NK-92 (cell line): Measurements from ENCODE around the gene AHCYL2.
"Not testable (repeated sequence)": the region's sequence is repeated elsewhere in the genome, so short reads cannot be mapped to it uniquely, and the experiment has no call there.

ENCODE experiments used
- DNase-seq: peaks from one replicate; lab custom pipeline; 2025; ENCODE audit not compliant: unreplicated experiment; lab: John Stamatoyannopoulos, UW

AHCYL2 gene

DNA sequence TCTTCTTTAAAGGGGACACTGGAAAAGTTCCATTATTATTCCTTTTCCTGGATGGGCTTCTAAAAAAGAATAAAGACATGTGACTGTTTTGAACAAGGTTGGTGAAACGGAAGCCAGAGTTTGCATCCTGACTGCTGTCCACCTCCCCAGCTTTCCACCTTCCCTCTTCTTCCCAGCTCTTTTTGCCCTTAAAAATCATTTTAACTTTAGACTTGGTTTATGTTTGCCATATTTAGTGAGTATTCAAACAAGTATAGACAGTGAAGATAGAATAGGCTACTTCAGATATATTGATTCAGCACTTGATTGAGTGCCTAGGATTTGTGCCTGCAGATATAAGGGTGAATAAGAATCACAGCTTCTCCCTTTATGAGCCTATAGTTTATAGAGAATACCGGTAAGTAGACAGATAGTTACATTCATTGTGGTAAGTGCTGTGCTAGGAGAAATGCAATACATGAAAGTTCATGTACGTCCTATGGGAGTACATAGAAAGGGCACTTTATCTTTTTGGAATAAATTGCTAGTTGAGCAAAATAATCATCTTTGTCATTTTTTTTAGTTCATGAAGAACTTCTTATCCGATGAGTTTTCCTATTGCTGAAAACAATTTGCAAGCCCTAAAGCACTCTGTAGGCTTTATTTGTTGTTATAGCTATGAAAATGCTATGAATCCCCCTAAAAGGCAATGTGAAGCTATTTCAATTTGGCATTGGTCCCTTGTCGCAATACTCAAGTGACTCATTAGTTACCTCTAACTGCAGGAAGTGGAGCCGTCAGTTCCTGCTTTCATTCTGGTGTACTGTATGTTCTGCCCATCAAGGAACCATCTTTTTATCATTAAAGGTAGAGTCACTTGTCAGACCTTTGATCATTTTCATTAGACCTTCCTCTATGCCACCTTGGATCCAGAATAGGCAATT is 152.2 kb downstream of the AHCYL2 start:
- no peak for DNase-seq

DNA sequence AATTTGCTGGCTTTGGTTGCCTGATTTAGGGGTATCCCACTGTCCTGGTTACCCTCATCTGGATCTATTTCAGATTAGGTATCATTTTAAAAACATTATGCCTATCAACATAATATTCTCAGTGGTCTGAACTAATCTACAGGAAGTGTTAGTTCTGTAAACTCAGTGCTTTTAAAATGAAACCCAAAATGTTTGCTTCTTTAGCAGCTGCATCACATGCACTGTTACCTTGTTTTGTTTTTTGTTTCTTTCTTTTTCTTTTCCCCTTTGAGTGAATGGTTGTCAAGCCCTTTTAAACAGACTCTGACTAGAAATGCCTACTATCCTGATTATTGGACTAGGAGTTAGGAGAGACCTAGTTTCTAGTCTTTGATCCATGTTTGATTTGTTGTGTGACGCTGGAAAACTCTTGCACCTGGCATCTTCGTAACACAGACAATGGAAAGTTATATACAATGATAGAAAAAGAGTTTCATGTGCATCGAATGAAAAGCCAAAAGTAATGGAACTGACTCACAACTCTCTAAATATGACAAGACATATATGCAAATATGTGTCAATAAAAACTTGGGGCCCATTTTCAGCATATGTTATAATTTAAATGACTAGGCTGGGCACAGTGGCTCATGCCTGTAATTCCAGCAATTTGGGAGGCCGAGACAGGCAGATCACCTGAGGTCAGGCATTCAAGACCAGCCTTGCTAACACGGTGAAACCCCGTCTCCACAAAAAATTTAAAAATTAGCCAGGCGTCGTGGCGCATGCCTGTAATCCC is 157.1 kb downstream of the AHCYL2 start:
- DNase-seq: no peak

DNA sequence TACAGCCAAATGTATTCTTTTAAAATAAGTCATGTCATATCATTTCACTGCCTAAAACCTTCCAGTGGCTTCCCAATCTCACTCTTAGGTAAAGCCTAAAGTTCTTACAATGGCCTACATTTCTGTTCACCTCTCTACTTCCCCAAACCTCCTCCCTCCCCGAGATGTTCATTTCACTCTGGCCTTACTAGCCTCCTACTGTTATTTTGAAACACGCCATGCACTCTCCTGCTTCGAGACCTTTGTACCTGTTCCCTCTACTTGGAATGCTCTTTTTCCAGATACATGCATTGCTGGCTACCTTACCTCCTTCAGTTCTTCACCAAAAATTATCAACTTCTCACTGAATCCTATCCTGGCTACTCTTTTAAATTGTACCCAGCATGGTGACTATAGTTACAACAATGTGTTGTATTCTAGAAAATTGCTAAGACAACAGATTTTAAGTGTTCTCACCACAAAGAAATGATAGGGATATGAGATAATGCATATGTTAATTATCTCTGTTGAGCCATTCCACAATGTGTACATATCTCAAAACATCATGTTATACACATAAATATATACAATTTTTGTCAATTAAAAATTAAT is 158.8 kb downstream of the AHCYL2 start:
- DNase-seq: no peak

DNA sequence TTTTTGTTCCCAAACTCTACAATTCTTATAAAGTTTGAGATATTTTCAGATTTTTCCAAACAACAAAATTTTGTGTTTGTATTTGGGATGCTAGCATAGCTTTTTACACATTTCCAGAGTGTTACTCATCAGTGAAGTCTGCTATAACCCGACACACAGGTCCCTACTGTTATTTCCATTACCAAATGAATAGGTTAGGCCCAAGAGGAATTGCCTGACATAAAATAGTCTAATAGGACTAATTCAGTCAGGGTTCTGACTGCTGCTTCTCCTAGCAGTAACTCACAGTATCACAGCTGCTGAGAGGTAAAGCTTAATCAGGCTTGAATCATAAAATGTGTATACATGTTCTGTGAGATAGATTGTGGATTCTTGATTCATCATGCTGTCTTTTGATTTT is 160.3 kb downstream of the AHCYL2 start:
- DNase-seq: no peak

DNA sequence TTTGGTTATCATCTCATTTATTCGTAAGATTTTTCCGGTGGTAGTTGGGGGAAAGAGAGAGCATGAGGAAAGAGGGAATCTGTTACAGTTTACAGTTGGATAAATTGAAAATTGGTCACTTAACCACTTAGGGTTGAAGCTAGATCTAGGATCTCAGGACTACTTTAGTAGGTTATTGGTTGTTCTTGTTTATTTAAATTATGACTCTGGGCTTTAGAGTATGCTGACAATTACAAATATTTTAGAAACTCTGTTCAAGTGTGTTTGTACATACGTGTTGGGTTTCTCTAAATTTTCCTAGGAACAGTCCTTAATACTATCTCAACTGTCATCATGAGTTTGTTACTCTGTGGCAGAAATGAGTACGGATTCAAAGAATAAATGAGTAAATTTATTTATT is 160.8 kb downstream of the AHCYL2 start:
- no peak for DNase-seq

DNA sequence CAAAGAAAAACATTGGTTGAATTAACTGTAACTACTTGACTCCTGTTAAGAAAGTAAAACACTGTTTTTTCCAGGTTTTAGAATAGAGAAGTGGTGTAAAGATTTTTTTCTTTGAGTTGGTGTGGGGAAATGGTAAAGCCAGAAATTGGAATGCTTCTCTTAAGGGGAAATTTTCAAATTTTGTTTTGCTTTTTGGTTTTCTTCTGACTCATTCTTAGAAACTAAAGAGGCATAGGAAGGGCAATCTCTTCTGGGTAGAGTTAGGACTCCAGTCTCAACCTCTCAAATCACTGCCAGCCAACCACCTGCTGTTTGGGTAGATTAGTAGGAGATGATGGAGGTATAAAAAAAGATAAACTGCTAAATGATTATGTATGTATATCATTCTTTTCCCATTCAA is 161.7 kb downstream of the AHCYL2 start:
- no peak for DNase-seq

DNA sequence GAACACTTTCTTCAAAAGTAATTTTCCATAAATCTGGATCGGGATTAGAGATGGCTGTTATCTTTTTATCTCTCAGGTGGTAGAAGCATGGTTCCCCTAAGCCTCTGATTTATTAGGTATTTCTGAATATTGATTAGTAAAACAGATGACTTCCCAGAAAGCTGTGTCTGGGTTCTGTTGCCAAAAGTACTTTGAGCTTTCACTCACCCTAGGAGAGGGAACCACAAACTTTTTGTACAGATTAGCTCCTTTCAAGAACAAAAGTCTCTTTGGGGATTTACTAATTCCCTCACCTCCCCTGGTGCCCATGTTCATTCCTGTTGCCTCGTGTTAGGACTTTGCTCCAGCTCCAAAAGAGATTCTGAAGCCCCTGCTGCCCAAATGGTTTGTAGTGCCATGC is 162.7 kb downstream of the AHCYL2 start:
- no peak for DNase-seq

DNA sequence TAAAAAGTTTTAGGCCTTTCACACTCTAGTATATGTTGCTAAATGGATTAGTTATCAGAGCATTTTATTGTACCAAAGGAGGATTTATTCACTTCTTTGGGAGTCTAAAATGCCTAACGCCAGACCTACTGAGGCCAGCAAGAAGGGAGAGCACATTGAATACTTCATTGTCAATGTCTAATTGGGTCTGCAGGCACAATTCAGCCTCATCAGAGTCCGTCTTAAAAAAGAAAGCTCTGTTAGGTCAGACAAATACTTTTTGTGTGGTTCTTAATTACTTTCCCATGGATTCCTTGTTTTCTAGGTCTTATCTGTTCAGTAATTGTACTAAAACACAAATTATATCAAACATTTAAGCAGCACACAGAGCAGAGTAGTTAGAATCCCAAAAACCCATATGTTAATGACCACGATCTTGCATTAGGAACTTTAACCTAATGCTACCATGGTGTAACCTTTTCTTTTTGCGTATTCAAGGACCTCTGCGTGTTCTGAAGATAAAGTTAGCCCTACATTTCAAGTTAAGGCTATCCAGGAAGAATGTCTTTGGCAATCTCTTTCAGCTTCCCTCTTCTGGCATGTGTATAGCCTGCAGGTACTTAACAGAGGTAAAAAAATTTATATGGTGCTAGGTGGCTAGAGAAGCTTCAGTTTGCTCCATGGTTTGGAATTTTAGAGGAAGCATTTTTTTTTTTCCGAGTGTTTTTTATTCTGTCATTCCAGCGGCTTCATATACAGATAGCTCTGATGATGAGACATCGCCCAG is 163.7 kb downstream of the AHCYL2 start:
- no peak for DNase-seq

DNA sequence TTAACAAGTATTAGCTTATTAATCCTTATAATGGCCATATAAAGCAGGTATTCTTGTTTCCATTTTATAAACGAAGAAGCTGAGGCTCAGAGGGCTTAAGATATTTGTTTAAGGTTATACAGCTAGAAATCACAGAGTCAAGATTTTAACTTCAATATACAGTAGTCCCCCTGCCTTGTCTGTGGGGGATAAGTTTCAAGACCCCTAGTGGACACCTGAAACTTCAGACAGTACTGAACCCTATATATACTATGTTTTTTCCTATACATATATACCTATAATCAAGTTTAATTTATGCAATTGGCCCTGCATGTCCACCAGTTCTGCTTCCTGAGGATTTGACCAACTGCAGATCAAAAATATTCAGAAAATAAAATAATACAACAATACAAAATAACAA is 165.0 kb downstream of the AHCYL2 start:
- DNase-seq: no peak

DNA sequence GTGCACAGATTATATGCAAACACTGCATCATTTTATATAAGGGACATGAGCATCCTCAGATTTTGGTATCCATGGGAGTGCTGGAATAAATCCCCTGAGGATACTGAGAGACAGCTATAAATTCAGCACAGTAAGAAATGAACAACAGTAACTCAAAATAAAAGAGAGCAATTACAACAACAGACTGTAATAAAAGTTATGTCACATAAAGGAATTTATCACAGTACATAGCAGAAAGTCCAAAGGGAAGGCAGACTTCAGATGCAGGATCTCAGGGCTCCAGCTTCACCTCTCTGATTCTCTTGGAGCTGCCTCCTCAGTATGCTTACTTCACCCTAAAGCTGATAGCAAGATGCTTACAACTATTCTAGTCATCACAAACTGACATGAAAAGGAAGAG is 165.5 kb downstream of the AHCYL2 start:
- no peak for DNase-seq

DNA sequence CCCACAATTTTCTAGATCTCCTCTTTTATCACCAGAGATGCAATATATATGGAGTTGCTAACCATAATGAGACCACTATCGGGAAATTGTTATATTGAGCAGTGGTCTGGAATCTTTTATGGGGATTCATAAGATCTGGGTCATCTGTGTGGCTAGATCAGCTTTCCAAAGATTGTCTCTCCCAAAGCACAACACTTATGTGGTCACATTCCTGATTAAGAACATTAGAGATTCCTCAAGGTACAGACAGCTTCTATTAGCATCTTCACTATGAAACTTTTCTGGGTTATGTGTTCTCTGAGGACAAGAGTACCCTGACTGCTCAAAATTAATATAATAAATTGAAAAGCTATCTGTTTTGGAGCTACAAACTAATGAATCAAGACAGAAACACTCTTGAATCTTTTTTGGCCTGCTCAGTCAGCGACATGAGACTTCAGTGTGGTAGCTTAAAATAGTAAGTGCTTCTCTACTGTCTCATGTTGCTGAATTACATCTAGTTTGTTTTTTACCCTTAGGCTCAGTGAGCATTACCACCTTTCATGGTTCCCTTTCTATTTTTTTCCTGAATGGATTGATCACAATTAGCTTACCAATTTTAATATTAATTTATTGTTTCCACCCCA is 166.8 kb downstream of the AHCYL2 start:
- no peak for DNase-seq

DNA sequence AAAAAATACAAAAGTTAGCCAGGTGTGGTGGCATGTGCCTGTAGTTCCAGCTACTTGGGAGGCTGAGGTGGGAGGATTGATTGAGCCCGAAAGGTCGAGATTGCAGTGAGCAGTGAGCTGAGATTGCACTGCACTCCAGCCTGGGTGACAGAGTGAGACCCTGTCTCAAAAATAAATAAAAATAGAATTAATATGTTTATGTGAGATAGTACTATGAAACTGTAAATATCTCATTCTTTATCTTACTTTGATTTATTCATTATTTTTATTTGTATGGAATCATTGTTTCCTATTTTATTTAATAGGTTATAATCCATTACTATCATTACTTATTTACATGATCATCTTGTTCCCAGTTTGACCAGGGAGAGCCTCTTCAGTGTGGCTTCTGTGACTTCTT is 168.4 kb downstream of the AHCYL2 start:
- no peak for DNase-seq

DNA sequence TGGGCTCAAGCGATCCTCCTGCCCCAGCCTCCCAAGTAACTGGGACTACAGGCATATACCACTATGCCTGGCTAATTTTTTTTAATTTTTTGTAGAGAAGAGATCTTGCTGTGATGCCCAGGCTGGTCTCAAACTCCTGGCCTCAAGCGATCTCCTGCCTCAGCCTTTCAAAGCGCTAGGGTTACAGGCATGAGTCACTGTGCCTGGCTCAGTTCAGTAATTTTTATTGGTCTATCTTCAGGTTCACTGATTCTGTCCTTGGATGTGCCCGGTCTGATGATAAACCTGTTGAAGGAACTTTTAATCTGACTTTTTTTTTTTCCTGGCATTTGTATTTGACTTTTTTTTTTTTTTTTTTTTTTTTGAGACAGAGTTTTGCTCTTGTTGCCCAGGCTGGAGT is 169.3 kb downstream of the AHCYL2 start:
- no peak for DNase-seq

DNA sequence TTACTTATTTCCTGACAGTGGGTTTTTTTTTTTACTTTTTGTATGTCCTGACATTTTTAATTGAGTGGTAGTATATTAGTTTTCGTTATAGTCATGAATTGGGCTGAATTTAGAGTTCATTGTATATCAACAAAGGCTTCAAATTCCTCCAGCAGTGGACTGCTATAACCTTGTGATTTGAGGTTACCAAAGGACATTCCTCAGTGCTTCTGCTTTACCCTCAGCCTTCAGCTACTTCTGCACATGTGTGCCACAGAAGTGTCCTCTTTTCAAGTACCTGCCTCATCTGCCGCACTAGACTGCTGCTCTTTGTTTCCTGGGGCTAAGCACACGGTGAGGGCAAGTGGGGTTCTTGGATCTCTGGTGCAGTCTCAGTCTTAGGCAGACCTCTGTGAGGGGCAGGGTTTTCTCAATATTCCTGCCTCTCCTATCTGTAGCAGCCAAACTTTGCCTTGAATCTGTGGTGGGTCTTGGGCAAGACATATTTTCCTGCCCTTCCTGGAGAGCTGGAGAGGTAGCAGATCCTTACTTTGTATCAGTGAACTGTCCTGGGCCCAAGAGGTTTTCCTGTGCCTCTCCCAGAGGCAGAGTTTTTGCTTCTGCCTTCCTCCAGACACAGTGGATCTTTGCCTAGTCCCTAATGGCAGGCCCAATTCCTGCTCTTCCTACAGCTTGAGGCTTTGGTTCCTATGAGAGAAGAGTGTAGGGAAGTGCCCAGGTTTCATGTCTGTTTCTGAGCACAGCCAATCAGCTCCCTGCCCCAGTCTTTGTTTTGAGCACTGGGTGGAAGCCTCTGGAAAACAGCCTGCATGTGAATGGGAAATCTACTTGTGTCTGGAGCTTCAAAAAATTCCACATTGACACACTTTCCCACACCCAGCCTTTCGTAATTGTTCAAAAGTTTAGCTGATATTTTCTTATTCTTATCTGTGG is 170.4 kb downstream of the AHCYL2 start:
- DNase-seq: no peak

DNA sequence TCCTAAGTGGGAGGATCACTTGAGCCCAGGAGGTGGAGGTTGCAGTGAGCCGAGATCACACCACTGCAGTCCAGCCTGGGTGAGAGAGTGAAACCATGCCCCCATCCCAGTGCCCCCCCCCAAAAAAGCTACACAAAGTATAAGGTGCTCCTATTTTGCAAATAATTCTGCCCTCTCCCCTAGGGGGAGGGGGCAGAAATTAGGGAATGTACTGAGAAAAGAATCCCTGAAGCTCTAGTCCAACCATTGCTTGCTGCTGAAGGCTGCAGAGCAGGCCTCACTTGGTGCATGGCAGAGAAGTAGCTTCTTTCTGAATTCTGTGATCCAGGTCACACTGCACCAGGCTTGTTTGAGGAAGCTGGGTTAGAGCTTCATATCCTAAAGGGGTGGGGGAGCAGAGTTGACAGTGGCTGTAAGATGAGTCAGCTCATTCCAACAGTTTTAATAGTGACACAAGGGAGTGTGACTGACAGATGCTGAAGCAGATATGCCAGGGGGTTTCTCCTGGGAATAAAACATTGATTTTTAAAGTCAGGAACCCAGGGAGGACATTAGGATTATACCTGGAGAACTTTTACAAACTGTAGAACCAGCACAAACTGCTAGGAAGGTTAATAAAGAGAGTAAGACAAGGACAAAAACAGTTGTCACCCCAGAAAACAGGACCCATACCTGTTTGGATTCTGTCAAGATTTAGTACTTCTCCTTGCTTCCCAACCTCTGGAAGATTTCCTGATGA is 176.6 kb downstream of the AHCYL2 start:
- DNase-seq: no peak

DNA sequence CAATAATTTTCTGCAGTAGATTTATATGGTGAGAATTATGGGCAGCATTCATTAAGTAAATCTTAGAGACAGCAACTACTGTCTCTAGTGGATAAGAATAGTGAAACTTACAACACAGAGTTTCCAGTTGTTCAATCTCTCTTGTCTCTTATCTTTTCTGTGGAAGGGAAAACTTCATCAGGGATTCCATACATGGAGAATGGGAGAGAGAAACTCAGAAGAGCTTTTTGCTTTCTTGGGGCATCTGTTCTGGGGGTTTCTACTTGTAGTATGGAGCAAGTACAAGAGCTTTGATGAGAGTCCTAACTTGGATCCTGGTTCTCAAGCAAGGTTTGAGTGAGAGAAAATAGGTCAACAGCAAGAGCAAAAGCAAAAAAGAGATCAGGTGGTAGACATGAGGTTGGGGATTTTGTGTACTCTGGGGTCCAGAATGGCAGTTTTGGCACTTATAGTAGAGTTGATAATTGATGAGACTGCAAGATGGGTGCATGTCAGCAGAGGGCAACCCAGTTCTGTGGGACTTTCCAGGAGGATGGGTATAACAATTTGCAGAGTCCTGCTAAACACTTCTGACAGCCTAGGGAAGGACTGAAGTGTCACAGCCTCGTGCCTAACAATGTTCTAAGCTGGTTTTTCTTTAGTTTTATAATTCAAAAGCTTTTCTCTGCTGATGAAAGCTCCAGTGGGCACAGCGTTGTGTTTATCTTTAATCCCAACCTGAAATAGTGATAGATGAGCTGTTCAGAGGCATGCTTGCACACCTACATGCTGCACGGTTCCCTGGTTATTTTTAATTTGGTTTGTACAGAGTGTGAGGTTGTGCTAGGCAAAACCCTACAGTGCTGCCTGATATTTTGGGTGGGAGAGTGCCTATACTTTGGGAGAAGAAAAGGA is 177.4 kb downstream of the AHCYL2 start:
- DNase-seq: no peak

DNA sequence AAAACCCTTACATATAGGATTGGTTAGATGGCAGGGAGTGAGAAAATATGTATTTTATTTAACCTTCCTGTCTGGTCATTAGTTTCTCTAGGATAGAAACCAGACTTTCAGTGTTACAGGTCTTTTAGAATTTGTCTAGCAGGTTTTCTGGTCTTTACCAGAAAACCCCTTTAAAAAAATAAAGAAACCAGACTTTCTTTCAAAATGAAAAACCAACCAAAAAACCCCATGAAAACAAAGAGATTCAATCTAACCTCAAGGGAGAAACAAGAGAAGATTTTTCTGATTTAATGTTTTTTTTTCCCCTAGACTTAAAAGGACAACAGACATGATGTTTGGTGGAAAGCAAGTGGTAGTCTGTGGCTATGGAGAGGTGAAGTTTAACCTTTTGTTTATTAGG is 180.7 kb downstream of the AHCYL2 start:
- DNase-seq: no peak

DNA sequence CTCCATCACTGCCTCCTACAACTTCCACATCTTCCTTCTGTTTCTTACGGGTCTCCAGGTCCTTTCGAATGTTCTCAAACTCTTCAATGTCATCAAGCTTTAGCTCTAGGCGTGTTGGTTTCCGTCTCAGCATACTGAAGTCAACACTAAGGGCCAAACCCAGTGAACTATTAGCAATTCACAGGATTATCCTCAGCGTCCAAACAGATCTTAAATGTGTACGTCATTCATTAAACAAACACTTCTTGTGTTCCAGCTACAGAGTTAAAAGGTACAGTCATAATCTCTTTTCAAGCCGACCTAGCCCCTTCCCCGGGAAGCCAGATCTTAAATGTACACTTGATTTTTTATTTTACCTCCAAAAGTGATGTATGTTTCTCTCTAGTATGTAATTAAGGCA is 185.4 kb downstream of the AHCYL2 start:
- DNase-seq: not testable (repeated sequence)
